ENCODE data around the gene KIF17.

Gene KIF17

DNA sequence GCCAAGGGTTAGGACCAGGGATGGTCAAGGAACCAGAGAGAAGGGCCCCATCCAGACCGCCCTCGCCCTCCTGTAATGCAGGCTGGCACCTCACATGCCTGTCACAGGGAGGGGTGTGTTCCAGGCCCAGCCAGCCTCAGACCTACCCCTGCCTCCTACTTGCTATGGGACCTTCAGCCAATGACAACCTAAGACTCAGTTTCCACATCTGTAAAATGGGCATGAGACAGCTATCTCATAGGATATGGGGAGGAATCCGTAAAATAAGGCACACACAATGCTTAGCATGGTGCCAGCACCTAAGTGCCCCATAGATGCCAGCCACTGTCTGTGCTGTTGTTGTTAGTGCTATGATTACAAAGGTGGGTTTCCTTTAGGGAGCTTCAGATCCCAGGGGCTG lies 7.9 kb downstream of the KIF17 start:
- DNase-seq: no peak

DNA sequence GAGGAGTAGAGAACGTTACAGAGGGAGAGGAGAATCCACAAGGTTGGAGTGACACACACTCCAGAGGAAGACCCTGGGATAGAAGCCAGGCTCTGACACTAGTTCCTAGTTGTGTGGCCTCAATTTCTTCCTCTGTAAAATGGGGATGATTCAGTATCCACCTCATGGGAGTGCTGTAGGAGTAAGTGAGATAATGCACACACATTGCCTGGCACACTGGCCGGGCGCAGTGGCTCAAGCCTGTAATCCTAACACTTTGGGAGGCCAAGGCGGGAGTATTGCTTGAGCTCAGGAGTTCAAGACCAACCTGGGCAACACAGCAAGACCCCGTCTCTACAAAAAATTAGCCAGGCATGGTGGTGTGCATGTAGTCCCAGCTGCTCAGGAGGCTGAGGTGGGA lies 8.9 kb downstream of the KIF17 start:
- DNase-seq: no peak

DNA sequence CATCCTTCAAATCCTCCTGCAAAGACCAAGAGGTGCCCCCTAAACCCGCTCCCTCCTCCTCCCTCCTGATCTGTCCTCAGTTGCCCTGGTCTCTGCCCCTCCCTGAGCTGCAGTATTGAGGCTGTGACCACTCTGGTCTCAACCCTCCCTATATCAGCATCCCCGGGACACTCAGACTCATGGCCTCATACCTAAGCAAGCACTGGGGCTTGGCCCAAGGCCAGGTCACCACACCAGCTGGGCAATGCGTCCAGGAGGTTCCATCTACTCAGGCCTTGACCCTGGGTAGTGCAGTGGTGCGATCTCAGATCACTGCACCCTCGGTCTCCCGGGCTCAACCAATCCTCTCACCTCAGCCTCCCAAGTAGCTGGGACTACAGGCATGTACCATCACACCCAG lies 9.8 kb downstream of the KIF17 start:
- DNase-seq: no peak

DNA sequence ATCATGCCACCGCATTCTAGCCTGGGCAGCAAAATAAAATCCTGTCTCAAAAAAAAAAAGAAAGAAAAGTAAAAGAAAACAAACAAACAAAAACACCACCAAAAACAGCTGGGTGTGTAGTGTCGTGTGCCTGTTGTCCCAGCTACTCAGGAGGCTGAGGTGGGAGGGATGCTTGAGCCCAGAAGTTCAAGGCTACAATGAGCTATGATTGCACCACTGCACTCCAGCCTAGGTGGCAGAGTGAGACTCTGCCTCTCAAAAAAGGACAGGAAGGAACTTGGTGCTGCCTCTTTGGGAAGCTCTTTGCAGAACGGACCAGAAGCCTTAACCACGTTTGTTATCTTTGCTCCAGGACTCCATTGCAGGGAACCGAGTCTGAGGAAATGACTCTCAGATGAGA lies 11.0 kb downstream of the KIF17 start:
- no peak for DNase-seq

DNA sequence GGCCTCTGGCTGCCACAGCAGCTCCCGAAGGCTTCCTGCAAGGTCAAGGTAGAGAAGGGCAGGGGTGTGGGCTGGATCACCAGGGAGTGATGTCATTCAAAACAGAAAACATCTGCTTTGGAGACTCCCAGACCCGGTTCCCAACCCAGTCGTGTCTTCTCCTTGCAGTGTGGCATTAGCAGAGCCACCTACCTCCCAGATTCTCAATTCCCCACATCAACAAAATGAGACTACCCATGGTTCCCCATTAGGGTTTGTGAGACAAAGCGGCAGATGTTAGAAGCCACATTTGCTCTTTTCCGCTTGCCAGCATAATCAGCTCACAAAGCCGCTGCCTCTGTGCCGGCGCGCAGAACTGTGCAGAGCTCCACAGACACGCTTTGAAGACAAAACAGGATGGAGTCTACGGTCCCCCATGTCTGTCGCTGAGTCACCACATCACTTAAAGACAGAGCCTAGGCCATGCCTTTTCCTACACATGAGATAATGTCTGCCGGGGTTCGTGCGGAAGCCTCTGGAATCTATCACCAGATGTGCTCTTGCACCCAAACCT lies 12.5 kb downstream of the KIF17 start:
- no peak for DNase-seq

DNA sequence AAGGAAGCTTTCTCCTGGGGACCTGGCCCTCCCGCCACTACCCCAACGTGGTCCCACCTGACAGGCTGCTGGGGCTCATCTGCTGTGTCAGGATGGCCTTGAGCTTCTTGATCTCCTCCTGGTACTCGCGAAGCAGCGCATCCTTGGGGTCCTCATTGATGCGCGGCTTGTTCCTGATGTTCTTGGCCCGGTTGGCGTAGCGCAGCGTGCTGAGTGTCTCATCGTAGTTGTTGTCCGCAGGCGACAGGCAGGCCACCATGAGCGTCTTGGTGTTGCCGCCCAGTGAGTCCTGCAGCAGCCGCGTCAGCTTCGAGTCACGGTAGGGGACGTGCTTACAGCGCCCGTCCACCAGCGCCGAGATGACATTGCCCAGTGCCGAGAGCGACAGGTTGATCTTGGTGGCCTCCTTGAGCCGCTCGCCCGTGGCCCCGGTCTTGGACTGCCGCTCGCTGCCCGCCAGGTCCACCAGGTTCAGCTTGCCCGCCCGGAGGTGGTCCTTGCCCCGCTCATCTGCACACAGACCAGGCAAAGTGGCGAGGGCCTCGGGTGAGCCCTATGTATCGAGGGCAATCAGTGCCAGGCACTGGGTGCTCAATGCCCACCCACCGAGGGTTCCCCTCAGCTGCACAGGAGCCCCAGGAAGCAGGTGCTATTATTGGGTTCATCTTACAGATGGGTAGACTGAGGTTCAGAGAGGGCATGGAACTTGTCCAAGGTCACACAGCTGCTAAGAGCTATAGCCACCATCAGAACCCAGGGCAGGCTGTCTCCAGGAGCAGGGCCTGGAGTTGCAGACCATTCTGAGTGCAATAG lies 13.2 kb downstream of the KIF17 start:
- DNase-seq: no peak

DNA sequence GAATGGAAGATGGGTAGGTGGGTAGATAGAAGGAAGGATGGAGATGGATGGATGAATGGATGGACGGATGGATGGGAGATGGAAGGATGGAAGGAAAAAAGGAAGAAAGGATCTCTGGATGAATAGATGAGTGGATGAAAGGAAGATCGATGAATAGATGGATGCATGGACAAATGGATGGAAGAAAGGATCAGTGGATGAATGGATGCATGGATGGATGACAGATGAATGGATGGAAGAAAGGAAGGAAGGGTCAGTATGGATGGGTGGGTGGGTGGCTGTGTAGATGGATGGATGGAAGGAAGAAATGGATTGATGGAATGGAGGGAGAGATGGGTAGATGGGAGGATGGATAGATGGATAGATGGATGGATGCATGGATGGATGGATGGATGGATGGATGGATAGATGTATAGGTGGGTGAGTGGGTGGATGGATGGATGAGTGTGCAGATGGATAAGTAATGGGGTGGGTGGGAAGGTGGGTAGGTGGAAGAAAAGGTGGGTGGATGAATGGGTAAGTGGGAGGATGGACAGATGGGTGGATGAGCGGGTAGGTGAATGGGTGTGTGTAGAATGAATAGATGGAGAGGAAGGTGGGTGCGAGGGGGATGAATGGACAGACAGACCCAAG lies 14.6 kb downstream of the KIF17 start:
- DNase-seq: no peak

DNA sequence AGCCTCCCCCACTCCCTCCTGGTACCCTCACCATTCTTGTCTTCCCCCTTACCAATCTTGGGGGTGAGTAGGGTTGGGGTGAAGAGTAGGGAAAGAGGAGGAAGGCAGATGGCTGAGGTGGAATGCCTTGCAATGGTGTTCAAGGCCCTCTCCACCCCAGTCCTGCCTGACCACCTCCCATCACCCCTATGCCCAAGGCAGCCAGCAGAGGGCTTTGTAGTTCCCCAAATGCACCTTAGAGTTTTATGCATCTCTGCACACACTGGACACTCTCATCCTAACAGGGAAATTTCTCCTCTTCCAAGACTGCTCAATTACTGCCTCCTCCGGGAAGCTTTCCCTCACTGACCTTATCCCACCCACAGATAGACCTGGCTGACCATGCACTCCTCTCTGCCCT lies 15.4 kb downstream of the KIF17 start:
- DNase-seq: no peak

DNA sequence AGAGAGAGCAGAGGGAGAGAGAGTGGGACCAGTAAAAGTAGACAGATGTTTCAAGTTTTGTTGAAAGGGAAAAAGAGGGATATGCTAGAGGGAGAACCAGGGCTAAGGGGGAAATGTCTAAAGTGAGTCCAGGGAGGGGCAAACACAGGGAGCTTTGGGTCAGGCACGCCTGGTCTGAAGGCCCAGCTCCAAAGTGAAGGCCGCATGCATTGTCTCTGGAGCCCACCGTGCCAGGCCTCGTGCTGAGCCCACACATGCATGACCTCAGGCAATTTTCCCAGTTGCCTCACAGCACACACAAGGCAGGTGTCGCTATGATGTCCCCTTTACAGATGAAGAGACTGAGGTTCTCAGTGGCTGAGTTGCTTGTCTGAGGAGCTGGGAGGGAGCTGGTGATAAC lies 16.0 kb downstream of the KIF17 start:
- DNase-seq: no peak

DNA sequence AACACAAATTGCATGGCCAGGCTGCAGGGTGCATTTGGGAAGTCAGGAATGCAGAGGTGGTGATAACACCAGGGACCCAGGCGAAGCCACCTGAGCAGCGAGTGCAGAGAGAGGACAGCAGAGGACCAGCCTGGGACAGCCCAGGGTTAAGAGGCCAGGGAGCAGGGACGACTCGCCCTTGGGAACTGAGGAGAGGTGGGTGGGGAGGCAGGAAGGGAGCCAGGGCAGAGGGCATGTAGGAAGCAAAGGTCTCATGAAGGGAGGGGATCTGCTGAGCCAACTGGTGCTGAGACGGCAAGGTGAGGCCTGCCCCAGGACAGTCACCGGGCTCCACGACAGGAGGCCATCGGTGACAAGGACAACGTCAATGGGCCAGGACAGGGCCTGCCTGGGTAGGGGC lies 16.4 kb downstream of the KIF17 start:
- no peak for DNase-seq

DNA sequence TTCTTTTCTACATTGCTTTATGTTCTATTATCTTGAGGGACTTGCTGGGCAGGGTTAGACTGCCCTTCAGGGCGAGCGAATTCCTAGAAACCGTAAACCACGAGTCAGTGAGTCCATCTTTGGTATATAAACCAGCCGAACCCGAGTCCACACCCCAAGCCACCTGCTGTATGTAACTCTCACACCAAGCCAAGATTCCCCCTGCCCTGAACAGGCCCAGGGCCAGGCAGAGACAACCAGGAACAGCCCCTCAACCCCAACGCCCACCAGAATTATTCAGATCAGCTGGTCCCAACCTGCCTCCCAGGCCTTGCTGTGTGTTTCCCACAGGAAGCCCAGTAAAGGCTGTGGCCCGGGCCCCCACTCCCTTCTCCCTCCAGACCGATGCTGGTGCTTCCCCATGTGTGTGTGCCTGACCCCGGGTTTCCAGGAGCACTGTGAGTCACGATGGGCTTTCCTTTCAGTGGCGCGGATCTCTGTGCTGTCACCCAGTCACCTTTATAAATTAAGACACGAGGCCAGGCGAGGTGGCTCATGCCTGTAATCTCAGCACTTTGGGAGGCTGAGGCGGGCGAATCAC lies 17.1 kb downstream of the KIF17 start:
- no peak for DNase-seq

DNA sequence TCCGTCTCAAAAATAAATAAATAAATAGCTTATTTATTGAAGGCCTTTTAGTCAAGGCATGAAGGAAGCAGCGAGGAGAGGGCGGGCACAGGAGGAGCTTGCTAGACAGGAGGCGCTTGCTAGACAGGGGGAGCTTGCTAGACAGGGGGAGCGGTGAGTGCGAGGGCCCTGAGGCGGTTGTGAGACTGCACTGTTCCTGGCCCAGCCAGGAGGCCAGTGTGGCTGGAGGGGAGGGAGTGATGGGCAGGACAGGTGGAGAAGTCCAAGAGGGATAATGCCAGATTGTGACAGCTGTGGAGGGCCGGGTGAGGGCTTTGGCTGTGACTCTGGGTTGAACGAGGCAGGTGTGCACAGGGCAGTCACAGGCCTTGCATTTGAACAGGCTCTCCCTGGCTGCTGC lies 18.2 kb downstream of the KIF17 start:
- no peak for DNase-seq

DNA sequence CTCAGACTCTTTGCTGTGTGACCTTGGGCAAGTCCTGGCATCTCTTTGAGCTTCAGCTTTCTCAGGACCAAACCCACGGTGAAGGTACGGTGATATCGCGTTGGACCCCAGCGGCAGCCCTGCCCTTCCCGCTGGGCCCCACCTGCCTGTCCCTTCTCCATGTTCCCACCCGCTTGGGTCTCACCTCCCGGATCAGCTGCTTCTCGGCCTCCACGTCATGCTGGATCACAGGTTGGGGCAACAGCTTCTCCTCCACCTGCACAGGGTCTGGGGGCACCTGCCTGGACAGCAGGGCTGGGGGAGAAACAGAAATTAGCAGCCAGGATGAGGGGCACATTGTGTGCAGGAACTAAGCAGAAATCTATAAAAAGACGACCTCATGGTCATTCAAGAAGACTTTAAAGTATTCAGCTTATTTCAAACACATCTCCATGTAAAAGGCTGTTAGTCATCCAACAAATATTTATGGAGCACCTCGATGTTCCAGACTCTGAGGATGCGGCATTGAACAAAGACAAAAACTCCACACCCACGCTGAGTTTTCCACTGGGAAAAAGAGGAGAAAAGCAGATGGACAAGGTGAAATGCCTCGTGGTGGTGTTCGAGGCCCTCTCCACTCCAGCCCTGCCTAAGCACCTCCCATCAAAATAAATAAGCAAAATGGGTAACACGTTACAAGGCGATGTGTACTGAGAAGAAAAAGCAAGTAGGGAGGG lies 19.5 kb downstream of the KIF17 start:
- no peak for DNase-seq

DNA sequence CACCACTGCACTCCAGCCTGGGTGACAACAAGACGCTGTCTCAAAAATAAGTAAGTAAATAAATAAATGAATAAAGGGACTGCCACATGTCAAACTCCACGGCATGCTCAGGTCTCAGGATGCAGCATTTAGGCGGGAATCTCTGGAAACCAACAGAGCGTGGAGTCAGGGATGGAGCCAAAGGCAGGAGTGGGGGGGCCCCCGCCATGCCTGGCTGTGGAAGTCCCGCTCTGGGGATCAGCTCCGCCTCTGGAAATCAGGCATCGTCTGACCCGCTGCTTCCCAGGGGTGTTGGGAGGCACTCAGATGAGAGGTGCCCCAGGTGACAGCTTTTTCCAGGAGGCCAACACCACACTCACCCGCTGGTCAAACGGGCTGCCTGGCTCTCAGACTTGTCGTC lies 20.2 kb downstream of the KIF17 start:
- no peak for DNase-seq

DNA sequence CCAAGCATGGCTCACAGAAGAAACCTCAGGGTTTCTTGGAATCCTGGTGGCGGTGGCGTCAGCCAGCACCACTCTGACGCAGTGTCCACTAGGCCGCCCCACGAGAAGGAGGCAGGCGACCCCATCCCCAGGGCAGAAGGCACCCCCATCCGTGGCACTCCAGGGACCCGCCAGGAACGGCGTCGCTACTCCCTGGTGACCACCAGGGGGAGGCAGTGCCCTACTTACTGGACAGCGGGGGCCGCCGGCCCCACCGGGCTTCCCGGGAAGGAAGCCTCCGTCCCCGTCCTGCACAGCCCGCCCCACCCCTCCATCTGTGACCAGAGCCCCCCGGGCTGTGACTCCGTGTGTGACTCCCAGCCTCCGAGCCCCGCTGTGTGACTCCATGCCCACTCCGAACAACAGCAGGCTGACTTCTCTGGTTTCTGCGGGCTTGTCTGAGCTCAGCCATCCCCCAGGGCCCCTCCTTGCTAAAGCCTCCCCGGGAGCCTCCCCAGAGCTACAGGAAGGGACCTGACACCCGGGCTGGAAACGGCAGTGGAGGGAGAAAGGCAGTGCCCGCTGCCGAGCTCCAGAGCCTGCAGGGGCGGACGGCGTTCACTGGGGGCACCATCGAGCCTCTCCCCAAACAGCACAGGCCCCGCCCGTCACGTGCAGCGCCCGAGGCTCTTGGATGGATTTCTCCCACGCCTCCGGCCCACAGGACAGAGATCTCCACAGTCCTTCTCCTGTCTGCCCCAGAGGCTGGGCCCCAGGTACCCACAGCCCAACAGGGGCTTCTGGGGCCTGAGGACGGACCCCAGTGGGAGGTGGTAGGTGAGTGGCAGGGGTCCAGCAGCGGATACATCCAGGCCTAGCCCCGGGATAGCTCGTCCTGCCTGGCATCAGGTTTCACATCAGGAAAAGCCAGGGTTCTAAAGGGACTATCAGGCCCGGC lies 21.1 kb downstream of the KIF17 start:
- peak; percentile 83 for DNase-seq

DNA sequence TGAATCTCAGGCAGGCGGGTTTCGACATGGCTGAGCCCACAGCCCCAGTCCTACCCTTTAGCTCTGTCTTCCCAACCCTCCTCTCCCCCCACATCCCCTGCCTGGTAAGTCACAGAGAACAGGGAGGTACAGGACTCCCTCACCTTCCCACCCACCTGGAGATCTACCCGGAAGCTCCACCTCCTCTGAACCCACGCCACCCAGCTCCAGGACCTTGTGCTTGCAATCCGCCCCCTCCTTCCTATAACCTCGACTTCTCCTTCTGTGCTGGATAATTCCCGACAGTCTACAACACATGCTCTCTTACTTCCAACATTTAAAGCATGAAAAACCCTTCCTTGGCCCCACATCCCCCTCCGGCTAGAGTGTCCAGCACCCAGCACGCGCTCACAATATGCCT lies 22.3 kb downstream of the KIF17 start:
- no peak for DNase-seq

DNA sequence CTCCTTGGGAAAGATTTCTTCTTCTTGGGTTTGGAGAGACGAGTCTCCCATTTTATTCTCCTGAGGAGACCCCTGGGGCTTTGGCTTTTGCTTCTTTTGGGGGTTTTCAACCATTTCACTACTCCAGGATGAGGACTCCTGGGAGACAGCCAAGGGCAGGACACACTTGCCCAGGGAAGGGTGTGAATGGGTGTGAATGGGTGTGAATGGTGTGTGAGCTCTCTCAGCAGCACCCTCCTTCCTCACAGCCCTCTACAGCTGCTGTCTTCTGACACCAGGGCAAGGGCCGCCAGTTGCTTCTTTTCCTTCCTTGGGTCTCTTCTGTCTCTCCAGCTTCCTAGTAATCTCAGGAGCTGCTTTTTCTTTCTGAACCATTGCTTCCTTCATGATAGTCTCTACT lies 24.2 kb downstream of the KIF17 start:
- no peak for DNase-seq

DNA sequence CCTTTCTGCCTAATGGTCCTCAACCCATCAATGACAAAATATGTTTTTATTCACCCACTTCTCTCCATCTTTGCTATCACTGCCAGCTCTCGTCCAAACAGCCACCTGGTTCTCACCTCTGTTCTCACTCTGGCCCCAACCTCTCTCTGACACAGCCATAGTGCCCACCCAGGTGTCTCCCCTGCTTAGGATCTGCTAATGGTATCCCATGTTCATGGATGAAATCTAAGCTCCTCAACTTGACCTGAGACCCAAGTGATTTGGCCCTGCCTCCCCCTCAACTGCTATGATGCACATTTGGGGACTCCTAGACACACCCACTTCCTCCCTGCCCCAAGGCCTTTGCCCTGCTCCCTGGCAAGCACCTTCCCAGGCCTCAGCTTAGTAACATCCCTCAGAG lies 25.9 kb downstream of the KIF17 start:
- DNase-seq: no peak

DNA sequence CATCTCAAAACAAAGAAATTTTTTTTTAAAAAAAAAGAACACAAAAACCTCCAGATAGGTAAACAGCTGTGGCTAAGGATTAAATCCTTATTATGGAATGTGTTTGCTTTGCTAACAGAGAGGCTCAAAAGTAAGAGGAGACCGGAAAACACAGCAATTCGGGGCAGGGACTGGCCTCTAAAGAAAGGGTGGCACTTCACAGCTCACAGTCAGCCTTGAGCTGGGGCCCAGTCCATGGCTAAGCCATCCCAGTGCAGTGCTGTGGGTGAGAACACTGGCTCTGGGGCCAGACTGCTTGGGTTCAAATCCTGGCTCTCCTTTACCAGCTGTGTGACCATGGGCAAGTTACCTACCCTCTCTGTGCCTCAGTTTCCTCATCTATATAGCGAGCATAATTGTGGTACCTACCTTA lies 28.2 kb downstream of the KIF17 start:
- DNase-seq: no peak

DNA sequence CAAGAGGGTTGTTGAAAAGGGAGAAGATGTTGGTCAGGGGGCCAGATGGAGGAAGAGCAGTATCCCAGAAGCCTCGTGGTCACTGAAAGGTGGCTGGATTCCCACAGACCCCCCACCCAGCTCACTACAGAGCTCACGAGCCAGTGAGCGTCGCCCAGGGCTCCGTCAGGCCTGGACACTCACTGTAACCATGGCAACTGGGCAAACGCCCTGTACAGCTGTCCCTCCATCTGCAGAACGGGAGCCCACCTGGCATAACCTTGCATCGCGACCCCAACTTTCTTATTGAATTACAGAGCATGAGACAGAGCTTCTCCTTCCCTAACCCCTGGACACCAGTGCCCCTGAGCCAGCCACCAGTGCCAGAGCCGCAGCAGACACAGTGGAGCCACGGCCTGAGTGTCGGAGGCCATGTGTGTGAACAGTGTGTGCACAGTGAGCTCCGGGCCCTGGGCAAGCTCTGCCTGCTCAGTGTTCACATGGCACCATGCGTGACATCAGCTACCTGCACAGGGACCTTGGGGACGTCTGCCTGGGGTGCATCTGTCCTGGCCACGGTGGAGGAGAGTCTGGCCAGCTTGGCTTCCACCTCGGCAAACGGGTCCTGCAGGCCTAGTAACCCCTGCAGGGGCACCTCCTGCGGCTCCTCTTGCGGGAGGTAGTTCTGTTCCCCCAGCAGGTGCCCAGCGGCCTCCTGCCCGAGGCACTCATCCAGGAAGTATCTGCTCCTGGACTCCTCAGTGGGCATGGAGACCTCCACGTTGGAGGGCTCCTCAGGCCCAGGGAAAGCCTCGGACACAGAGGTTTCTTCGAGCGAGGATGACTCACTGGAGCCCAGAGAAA lies 30.7 kb downstream of the KIF17 start:
- no peak for DNase-seq

DNA sequence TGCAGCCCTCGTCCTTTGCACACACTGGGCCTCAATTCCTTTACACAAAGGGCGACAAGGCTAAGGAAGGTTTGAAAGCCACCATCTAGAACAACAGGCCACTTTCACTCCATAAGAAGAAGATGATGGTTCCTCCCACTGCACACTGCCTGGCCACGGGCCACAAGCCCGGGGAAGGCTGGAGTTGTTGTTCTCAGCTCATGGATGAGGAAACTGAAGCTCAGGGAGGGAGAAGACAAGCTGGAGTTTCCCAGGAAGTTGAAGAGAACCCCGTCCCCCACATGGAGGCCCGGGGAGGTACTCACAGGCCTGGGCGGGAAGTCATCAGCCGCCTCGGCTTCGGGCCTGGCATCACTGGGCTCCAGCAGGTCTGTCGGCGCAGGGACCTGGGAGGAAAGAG lies 32.1 kb downstream of the KIF17 start:
- DNase-seq: no peak
